ENCODE data around the gene LRRC59. TPM values are rescaled to one million over a fixed set of nuclear protein-coding genes. Genes with fewer than 3 reads are reported as not detected.

The LRRC59 gene
- total and polyA plus RNA-seq, 2 of the 13 experiments (the other 11 are each of a cell fraction or from before 2014, with no cell fraction given) = 87.3 to 222 TPM

- TF ChIP-seq, protein P1, sequence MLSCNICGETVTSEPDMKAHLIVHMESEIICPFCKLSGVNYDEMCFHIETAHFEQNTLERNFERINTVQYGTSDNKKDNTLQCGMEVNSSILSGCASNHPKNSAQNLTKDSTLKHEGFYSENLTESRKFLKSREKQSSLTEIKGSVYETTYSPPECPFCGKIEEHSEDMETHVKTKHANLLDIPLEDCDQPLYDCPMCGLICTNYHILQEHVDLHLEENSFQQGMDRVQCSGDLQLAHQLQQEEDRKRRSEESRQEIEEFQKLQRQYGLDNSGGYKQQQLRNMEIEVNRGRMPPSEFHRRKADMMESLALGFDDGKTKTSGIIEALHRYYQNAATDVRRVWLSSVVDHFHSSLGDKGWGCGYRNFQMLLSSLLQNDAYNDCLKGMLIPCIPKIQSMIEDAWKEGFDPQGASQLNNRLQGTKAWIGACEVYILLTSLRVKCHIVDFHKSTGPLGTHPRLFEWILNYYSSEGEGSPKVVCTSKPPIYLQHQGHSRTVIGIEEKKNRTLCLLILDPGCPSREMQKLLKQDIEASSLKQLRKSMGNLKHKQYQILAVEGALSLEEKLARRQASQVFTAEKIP (CRISPR knock-in tag; IDR thresholded peaks at IDR 0.05; ENCODE audit: borderline replicate concordance) = no peak
- TF ChIP-seq ZNF589 (CRISPR knock-in tag; conservative IDR thresholded peaks at IDR 0.05) (no peak), ERF (CRISPR knock-in tag; IDR thresholded peaks at IDR 0.05) (peak; percentile 51; the same call in 1 of the 2 replicates), ZNF512 (CRISPR knock-in tag; IDR thresholded peaks at IDR 0.05) (no peak), ZNF672 (CRISPR knock-in tag; IDR thresholded peaks at IDR 0.05) (no peak), ZNF644 (CRISPR knock-in tag; IDR thresholded peaks at IDR 0.05; ENCODE audit: low read depth) (no peak), PCBP1 (IDR thresholded peaks at IDR 0.05; ENCODE audit: borderline replicate concordance, low read depth, low read length) (0 out of 2 replicates have a peak, but pooled peaks have one; percentile 18), GTF2F1 (IDR thresholded peaks at IDR 0.05; ENCODE audit: low read length) (no peak), TARDBP (CRISPR knock-in tag; IDR thresholded peaks at IDR 0.05) (no peak), ZFY (CRISPR knock-in tag; IDR thresholded peaks at IDR 0.05) (peak; percentile 51; the same call in 1 of the 2 replicates), ASH2L (IDR thresholded peaks at IDR 0.05; ENCODE audit: insufficient read length, low read depth, low read length) (no peak), ETS1 (CRISPR knock-in tag; IDR thresholded peaks at IDR 0.05) (0 out of 2 replicates have a peak, but pooled peaks have one; percentile 32), CEBPG (CRISPR knock-in tag; IDR thresholded peaks at IDR 0.05) (no peak), GPN1 (CRISPR knock-in tag; IDR thresholded peaks at IDR 0.05; ENCODE audit: borderline replicate concordance) (no peak), ZSCAN20 (CRISPR knock-in tag; IDR thresholded peaks at IDR 0.05; ENCODE audit: borderline replicate concordance) (no peak)
- TF ChIP-seq, protein P2, sequence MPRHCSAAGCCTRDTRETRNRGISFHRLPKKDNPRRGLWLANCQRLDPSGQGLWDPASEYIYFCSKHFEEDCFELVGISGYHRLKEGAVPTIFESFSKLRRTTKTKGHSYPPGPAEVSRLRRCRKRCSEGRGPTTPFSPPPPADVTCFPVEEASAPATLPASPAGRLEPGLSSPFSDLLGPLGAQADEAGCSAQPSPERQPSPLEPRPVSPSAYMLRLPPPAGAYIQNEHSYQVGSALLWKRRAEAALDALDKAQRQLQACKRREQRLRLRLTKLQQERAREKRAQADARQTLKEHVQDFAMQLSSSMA (CRISPR knock-in tag; IDR thresholded peaks at IDR 0.05) = no peak
- TF ChIP-seq, protein P3, sequence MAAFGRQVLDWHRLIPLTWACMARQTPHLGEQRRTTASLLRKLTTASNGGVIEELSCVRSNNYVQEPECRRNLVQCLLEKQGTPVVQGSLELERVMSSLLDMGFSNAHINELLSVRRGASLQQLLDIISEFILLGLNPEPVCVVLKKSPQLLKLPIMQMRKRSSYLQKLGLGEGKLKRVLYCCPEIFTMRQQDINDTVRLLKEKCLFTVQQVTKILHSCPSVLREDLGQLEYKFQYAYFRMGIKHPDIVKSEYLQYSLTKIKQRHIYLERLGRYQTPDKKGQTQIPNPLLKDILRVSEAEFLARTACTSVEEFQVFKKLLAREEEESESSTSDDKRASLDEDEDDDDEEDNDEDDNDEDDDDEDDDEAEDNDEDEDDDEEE (CRISPR knock-in tag; IDR thresholded peaks at IDR 0.05) = no peak
- TF ChIP-seq, protein P4, sequence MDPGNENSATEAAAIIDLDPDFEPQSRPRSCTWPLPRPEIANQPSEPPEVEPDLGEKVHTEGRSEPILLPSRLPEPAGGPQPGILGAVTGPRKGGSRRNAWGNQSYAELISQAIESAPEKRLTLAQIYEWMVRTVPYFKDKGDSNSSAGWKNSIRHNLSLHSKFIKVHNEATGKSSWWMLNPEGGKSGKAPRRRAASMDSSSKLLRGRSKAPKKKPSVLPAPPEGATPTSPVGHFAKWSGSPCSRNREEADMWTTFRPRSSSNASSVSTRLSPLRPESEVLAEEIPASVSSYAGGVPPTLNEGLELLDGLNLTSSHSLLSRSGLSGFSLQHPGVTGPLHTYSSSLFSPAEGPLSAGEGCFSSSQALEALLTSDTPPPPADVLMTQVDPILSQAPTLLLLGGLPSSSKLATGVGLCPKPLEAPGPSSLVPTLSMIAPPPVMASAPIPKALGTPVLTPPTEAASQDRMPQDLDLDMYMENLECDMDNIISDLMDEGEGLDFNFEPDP (CRISPR knock-in tag; conservative IDR thresholded peaks at IDR 0.05) = no peak
- TF ChIP-seq, protein P5, sequence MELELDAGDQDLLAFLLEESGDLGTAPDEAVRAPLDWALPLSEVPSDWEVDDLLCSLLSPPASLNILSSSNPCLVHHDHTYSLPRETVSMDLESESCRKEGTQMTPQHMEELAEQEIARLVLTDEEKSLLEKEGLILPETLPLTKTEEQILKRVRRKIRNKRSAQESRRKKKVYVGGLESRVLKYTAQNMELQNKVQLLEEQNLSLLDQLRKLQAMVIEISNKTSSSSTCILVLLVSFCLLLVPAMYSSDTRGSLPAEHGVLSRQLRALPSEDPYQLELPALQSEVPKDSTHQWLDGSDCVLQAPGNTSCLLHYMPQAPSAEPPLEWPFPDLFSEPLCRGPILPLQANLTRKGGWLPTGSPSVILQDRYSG (CRISPR knock-in tag; IDR thresholded peaks at IDR 0.05) = peak; percentile 72
- TF ChIP-seq, protein P6, sequence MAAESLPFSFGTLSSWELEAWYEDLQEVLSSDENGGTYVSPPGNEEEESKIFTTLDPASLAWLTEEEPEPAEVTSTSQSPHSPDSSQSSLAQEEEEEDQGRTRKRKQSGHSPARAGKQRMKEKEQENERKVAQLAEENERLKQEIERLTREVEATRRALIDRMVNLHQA (CRISPR knock-in tag; IDR thresholded peaks at IDR 0.05) = no peak
Measured at GRCh38 chr17:50425682-50426471, 28.6 kb upstream of the LRRC59 start, which contains the start of gene ACSF2 (continued).

Measured in HepG2 (cell line).